ENCODE results near the gene ELMO3. TPM values are rescaled to one million over a fixed set of nuclear protein-coding genes. Genes with fewer than 3 reads are reported as not detected.
A peak's percentile ranks its signal among the peaks of the same experiment; 100 is the strongest.

ELMO3 gene
- total and polyA plus RNA-seq, 2 of the 13 experiments (the other 11 are each of a cell fraction or from before 2014, with no cell fraction given): 2.6 to 4.0 TPM

GRCh38 chr16:67173808-67174705 lies 24.9 kb upstream of the ELMO3 start (continued):
- TF ChIP-seq GMEB2 (CRISPR knock-in tag; IDR thresholded peaks at IDR 0.05; ENCODE audit: low read depth) (peak; percentile 74; the same call in 1 of the 2 replicates), ZNF44 (CRISPR knock-in tag; IDR thresholded peaks at IDR 0.05) (peak; percentile 94; the same call in 1 of the 2 replicates), MYC (CRISPR knock-in tag; IDR thresholded peaks at IDR 0.05; ENCODE audit: borderline replicate concordance) (peak; percentile 94; the same call in 1 of the 2 replicates), HOXA9 (CRISPR knock-in tag; IDR thresholded peaks at IDR 0.05; ENCODE audit: borderline replicate concordance) (peak; percentile 84; the same call in 1 of the 2 replicates), MXI1 (IDR thresholded peaks at IDR 0.05; ENCODE audit: borderline replicate concordance, low read depth, low read length) (peak; percentile 85; the same call in 1 of the 3 replicates), ZNF484 (CRISPR knock-in tag; IDR thresholded peaks at IDR 0.05; ENCODE audit: borderline replicate concordance, low read depth) (peak; percentile 61; the same call in 1 of the 2 replicates), MEIS1 (CRISPR knock-in tag; IDR thresholded peaks at IDR 0.05; ENCODE audit: borderline replicate concordance) (peak; percentile 94), SIX1 (CRISPR knock-in tag; IDR thresholded peaks at IDR 0.05; ENCODE audit: borderline replicate concordance) (no peak; the same call in 1 of the 2 replicates), ZNF790 (CRISPR knock-in tag; IDR thresholded peaks at IDR 0.05; ENCODE audit: borderline replicate concordance) (peak; percentile 29; the same call in 1 of the 2 replicates), ZNF292 (CRISPR knock-in tag; IDR thresholded peaks at IDR 0.05; ENCODE audit: borderline replicate concordance, low read depth) (peak; percentile 95; the same call in 1 of the 2 replicates), GABPA (IDR thresholded peaks at IDR 0.05; ENCODE audit: low read depth, low read length) (no peak), GABPA (CRISPR knock-in tag; IDR thresholded peaks at IDR 0.05; ENCODE audit: low read depth) (peak; percentile 64; the same call in 1 of the 2 replicates), MED1 (CRISPR knock-in tag; IDR thresholded peaks at IDR 0.05) (peak; percentile 87), ZNF329 (CRISPR knock-in tag; IDR thresholded peaks at IDR 0.05; ENCODE audit: low read depth) (peak; percentile 86; the same call in 1 of the 2 replicates), ZNF816 (CRISPR knock-in tag; IDR thresholded peaks at IDR 0.05; ENCODE audit: borderline replicate concordance) (peak; percentile 29; the same call in 1 of the 2 replicates), ZFP1 (CRISPR knock-in tag; IDR thresholded peaks at IDR 0.05) (no peak), ZBTB40 (IDR thresholded peaks at IDR 0.05) (no peak), ZBTB40 (CRISPR knock-in tag; IDR thresholded peaks at IDR 0.05) (peak; percentile 89)

Measured in HepG2 (cell line).